ENCODE results near the gene SLC17A9. TPM values are rescaled to one million over a fixed set of nuclear protein-coding genes. Genes with fewer than 3 reads are reported as not detected.

SLC17A9 gene
- total RNA-seq, 1 donor from 2014 or later = 1.7 TPM

- DNase-seq (ENCODE audit: low spot score) = no peak
- intact Hi-C loops (cut with DNase I) = no loop called here
Measured at GRCh38 chr20:62993856-62994494, 41.5 kb downstream of the SLC17A9 start.

- no peak for DNase-seq (ENCODE audit: low spot score)
- intact Hi-C loops (cut with DNase I) = no loop called here
Measured at GRCh38 chr20:62994869-62995281, 42.4 kb downstream of the SLC17A9 start.

DNA sequence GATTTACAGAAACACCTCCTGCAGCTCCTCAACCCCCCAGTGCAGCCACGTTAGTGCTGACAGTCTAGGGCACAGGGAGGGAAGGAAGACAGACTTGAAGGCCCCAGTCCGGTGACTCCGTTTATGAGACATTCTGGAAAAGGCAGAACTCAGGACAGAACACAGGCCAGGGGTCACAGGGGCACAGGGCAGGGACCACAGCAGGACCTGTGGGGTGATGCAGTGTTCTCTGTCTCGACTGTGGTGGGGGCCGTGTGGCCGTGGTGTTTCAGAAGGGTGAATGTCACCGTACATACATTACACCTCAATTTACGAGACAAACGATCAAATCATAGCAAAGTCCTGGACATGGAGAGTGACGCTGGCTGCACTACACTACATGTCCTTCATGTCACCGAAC lies 43.0 kb downstream of the SLC17A9 start:
- no peak for DNase-seq (ENCODE audit: low spot score)
- intact Hi-C loops (cut with DNase I) = no loop called here

DNA sequence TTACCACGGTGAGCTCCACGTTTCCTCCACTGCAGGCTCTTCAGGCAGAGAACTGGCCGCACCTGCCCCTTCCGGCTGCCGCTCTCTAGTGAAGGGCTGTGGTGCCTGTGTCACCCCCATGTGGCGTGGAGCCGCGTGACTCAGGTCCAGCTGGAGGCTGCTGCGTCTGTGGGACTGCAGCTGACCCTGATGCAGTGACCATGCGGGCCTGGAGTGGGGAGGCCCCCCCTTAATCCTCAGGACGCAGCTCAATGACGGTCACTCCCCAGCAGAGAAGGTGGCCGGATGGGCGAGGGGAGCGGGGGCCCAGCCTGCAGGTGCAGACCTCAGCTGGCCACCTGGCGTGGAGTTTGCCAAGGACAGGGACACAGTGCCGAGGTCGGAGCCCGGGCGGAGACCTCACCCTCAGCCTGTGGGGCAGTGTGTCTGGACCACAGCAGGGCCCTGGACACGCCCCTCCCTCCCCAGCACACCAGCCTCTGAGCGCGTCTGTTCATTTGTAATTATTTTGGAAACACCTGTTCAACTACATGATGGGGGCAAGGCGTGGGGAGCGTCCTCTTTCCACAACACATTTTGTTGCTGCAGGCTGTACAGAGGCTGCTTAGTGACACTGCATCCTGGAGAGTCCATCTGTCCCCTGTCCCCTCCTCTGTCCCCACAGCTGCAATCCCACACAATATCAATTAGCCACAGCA lies 43.5 kb downstream of the SLC17A9 start:
- DNase-seq (ENCODE audit: low spot score) = no peak
- intact Hi-C loops (cut with DNase I) = no loop called here

DNA sequence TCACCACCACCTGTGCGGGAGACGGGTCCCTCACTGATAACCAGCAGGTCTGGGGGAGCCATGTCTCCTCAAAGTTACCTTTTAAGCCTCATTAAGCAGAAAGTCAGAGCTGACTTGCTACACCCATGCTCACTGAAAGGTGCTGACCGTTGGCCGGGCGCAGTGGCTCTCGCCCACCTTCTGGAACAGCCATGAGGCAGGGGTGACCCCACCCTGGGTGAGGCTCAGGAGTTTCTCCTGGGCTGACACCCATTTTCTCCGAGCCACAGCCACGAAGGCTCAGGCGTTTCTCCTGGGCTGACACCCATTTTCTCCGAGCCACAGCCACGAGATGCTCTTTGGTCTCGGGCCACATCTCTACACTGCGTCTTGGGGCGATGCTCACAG lies 44.1 kb downstream of the SLC17A9 start:
- intact Hi-C loops (cut with DNase I) = no loop called here
- no peak for DNase-seq (ENCODE audit: low spot score)

DNA sequence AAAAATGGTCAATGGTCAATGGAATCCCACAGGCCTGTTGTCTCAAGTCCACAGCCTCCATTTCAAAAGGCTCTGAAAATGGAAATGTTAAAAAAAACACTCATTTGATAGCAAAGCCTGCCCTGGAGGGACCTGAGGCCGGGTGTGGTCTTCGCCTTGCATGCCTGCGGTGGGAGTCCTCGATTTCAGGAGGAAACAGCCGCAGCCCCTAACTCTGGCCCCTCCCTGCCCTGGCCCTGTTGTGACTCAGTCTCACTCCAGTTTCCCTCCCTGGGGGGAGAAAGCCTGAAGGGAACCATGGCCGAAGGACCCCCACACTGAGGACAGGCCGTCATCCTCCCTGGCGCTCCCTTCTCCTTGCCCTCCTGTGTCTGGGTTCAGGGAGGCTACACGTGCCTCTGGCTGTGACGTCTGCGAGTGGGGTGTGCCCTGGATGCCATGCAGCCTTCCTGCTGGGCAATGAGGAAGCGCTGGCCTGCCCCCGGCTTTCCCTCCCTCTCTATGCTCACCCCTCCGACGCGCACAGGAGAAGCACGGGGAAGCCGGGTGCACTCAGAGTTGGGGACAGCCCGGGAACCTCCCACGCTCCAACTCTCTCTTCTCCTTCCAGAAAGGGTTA lies 45.0 kb downstream of the SLC17A9 start:
- no peak for DNase-seq (ENCODE audit: low spot score)
- intact Hi-C loops (cut with DNase I) = no loop called here

DNA sequence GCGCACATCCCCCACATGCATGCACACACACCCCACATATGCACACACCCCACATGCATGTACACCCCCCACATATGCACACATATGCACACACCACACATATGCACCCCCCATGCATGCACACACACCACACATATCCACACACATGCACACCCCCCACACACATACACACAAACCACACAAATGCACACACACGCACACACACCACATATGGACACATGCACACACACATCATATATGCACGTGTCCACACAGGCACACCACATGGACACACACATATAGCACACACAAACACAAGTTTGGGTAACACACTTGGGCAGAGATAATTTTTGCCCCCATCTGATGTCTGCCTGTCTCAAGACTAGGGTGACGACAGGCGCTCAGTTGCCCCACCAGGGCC lies 45.9 kb downstream of the SLC17A9 start:
- no peak for DNase-seq (ENCODE audit: low spot score)
- intact Hi-C loops (cut with DNase I) = no loop called here

DNA sequence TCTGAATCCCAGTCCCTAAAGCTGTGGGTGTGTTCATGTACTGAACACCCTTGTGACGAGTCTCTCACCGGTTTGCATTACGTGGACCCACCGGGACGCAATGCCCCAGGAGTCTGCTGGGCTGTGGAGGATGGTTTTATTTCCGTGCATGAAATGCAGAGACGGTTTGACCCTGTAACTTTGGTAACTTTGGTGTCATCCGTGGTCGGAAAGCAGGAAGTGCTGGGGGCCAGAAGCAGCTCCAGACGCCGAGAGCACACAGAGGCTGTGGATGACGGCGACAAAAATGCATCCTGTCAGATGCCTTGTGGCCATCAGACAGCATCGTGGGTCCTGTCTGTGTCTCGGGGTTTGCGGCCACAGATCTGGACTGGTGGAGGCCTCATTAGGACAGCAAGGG lies 47.1 kb downstream of the SLC17A9 start:
- intact Hi-C loops (cut with DNase I) = no loop called here
- no peak for DNase-seq (ENCODE audit: low spot score)

DNA sequence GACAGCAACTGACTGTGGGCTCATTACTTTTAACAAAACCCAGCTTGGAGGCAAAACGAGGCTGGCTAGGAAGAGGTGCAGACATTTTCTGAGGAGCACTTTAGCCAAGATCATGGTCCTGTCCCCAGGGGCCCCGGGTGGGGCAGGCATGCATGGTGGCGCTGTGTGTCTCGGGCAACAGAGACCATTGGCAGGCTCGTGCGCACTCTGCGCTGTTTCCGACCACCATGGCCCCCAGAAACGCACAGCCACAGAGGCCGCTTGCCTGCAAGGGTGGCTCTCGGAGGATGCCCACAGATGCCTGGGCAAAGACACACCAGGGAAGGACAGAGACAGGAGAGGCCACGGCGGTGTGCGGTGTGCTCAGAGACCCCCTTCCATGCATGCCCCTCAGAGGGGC lies 47.5 kb downstream of the SLC17A9 start:
- intact Hi-C loops (cut with DNase I) = no loop called here
- no peak for DNase-seq (ENCODE audit: low spot score)

GRCh38 chr20:63000958-63001357 lies 48.4 kb downstream of the SLC17A9 start:
- DNase-seq (ENCODE audit: low spot score) = no peak
- intact Hi-C loops (cut with DNase I) = no loop called here

DNA sequence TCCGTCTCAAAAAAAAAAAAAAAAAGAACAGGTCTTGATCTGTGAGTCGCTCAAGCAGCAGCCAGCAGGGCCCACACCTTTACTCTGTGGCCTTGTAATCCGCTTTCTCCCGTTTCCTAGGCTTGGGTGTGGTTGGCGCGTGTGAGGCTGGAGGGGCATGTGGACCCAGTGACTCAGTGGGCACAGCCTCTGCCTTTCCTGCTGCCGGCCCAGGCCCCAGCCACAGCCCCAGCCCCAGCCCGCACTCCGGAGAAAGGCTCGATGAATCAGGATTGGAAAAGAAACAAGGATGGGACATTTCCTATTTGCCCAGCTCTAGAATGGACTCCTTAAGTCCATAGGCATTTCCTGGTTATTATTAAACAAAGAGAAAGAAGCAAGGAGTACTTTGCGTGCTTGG lies 50.0 kb downstream of the SLC17A9 start:
- DNase-seq (ENCODE audit: low spot score) = no peak
- intact Hi-C loops (cut with DNase I) = no loop called here

DNA sequence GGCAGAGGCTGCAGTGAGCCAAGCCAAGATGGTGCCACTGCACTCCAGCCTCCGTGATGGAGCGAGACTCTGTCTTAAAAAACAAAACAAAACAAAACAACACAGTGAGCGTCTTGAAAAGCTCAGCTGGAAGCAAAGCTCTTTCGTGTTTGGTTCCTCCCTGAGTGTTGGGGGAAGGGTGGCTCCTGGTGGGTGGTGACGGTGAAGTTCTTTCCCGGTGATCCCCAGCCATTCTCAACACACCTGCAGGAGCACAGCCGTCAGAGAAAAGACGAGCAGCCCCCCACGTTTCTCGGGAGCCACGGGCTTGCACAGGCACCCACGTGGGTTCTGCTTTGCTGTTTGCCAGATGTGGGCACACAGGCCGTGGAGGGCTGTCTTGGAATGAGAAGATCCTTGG lies 51.0 kb downstream of the SLC17A9 start:
- intact Hi-C loops (cut with DNase I) = no loop called here
- no peak for DNase-seq (ENCODE audit: low spot score)

DNA sequence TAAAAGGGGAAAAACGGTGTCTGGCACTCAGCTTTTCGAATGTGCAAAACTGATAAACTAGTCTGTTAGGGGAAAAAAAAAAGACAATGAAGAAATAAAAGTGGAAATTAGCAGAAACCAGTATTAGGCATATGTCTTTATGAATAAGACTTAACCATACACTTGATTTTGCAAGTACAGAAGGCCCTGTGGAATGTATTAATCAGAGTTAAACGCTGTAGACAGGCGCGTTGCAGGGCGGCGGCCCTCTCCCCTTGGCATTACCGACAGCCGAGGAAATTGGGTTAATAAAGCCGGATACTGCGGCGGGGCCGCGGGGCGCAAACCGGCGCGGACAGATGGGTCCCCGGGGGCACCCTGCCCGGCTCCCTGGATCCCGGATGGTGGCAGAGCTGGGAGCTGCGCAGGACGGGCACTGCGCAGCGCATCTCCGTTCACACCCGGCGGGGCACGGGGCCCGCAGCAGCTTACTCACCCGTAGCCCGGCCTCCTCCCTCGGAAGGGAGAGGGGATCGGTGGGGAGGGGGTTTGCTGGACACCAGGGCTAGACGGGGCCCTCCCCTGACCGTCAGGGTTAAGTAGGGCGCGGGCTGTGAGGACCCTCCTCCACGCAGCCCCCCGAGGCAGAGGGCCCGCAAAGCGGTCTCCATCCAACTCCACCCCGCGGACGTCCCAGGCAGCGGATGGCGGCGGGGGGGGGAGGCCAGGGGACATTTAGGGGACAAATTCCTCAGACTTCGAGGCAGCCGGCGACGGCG lies 52.3 kb downstream of the SLC17A9 start:
- intact Hi-C loops (cut with DNase I) = loop anchor here (5.0 kb wide), 1 partner anchor 102 kb away; no protein-coding TSS in a partner anchor
- no peak for DNase-seq (ENCODE audit: low spot score)

GRCh38 chr20:63005365-63005861 lies 52.9 kb downstream of the SLC17A9 start:
- DNase-seq (ENCODE audit: low spot score) = no peak
- intact Hi-C loops (cut with DNase I) = loop anchor here (5.0 kb wide), 1 partner anchor 103 kb away; no protein-coding TSS in a partner anchor

- intact Hi-C loops (cut with DNase I) = loop anchor here (5.0 kb wide), 1 partner anchor 104 kb away; no protein-coding TSS in a partner anchor
- DNase-seq (ENCODE audit: low spot score) = no peak
Measured at GRCh38 chr20:63005862-63006539, 53.5 kb downstream of the SLC17A9 start.

DNA sequence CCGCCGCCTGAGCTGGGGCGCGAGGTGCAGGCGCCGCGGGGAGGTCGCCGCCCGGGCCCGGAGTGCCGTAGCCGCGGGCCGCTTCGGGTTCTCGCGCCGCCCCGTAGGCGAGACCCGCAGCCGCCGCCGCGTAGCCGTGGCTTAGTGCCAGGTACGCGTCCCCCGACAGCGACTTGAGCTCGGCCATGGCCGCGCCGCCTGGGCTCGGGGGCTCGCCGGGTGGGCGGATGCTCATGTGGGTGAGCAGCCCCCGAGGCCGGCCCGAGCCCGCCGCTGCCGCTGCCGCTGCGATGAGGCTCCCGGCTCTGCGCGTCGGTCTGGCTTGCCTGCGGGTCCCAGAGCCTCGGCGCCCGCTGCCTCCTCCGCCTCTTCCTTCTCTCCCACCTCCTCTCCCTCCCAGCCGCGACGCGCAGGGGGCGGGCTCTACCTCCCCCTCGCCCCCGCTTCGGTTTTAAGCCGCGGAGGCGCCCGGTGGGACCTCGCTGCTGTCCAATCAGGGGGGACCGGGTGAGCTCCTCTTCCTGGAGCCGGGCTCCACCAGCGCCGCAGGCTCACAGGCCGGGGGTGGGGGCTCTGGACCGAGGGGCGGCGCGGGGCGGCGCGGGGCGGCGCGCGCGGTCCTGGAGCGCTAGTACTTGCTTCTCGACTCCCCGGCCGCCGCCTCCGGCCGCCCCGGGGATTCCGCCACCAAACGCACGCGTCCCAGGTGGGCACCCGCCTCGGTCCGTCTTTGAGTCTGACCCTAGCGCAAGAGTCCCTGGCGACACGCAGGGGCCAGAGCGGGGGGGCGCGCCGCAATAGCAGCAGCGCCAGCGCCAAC lies 54.2 kb downstream of the SLC17A9 start, which contains the start of gene BHLHE23:
Gene BHLHE23 (minus strand): TSS at position 425 of the 820 bp plus-strand sequence. CDS start 190 bp downstream, at position 235.
- intact Hi-C loops (cut with DNase I) = loop anchor here (5.0 kb wide), 1 partner anchor 104 kb away; no protein-coding TSS in a partner anchor

DNA sequence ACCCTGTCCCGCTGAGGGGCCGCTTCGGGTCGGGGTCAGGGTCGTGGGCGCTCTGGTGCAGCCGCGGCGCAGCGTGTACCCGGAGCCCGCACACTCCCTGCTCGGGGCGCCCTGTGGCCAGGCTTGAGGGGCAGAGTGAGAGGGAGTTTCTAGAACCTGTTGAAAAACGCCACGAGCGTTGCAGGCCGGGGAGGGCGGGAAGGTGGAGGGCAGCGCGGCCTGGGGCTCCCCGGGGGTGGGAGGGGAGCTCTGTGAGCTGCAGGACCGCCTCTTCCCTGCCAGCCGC lies 54.8 kb downstream of the SLC17A9 start:
- no peak for DNase-seq (ENCODE audit: low spot score)
- intact Hi-C loops (cut with DNase I) = loop anchor here (5.0 kb wide), 1 partner anchor 105 kb away; no protein-coding TSS in a partner anchor

More for the DNA sequence above, 54.2 kb downstream of the SLC17A9 start, which contains the start of gene BHLHE23:
- no peak for DNase-seq (ENCODE audit: low spot score)

Measured in cardiac septum (tissue), 1 donor.